Activated T-cell treated with anti-CD3 and anti-CD28 coated beads, Interleukin-2, amount 50 U/mL, for 72 hours (primary cell): ENCODE data around the gene STYXL1. TPM values are rescaled to one million over a fixed set of nuclear protein-coding genes. Genes with fewer than 3 reads are reported as not detected.
"Not testable (repeated sequence)": the region's sequence is repeated elsewhere in the genome, so short reads cannot be mapped to it uniquely, and the experiment has no call there.

Source experiments
- ATAC-seq, 2 donors: fragments of 150-1000 bp; cut with Tn5 transposase; replicated peaks in 1 of 2; 2 replicates each; pipeline ENCODE4 v1.10.0; 2021; ENCODE audit warnings: moderate library complexity in 2 of 2, mild to moderate bottlenecking in 1 of 2
- DNase-seq, 2 donors: peaks; one replicate each; pipeline ENCODE4 v3.0.0; 2021 to 2022; ENCODE audit warnings: mixed read lengths in 1 of 2
- H3K27ac Mint-ChIP-seq: one replicate; pipeline ENCODE4 v1.8.0; 2022; ENCODE audit warnings: mild to moderate bottlenecking, moderate library complexity, mixed read lengths
- H3K27me3 Mint-ChIP-seq: one replicate; pipeline ENCODE4 v1.8.0; 2022; ENCODE audit warnings: low read depth, mixed read lengths
- H3K36me3 Mint-ChIP-seq, 2 donors: one replicate each; pipeline ENCODE4 v1.8.0; 2022; ENCODE audit warnings: mixed read lengths in 2 of 2, mild to moderate bottlenecking in 1 of 2; ENCODE audit not compliant: insufficient read depth in 2 of 2
- H3K4me1 Mint-ChIP-seq: one replicate; pipeline ENCODE4 v1.8.0; 2022; ENCODE audit warnings: low read depth, mixed read lengths
- H3K4me3 Mint-ChIP-seq, 2 donors: one replicate each; pipeline ENCODE4 v1.8.0; 2022; ENCODE audit warnings: mild to moderate bottlenecking in 2 of 2, mixed read lengths in 2 of 2, moderate library complexity in 2 of 2
- H3K9me3 Mint-ChIP-seq, 2 donors: one replicate each; pipeline ENCODE4 v1.8.0; 2022; ENCODE audit warnings: mixed read lengths in 2 of 2
- total RNA-seq, 2 donors: library from RNA; stranded (reverse); gene quantifications; one replicate each; pipeline ENCODE4 v1.2.3, GENCODE V29; 2022

The STYXL1 gene
- total RNA-seq, 2 donors from 2014 or later = 52.0 to 54.6 TPM

DNA sequence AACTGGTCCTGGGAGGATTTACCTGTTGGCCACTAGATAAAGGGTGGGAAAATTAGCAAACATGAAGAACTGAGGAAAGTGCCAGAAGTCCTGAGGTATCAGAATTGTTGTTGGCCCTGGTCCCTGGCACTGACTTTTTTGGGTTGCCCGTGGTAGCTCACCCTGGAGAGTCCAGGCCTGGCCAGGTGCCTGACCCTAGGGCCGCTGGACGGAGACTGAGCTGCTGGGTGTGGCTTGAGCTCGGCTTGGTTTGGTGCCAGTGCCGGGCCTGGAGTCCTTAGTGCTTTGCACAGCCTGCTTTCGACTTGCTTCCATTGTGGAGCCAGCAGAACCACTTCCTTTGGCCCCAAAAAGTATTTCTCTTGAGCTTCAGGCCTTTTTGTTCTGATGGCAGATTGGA lies 13.0 kb upstream of the STYXL1 start:
- Mint-ChIP-seq H3K27ac (no peak overlapping the region), H3K9me3 (no peaks in the 10 kb centered on the region), H3K4me1 (no peaks in the 10 kb centered on the region), H3K27me3 (no peaks in the 10 kb centered on the region), H3K4me3 (no peak overlapping the region), H3K36me3 (peaks cover 3 to 29% of the 10 kb centered on the region in 2 donors)
- ATAC-seq = no peak
- no peak for DNase-seq

DNA sequence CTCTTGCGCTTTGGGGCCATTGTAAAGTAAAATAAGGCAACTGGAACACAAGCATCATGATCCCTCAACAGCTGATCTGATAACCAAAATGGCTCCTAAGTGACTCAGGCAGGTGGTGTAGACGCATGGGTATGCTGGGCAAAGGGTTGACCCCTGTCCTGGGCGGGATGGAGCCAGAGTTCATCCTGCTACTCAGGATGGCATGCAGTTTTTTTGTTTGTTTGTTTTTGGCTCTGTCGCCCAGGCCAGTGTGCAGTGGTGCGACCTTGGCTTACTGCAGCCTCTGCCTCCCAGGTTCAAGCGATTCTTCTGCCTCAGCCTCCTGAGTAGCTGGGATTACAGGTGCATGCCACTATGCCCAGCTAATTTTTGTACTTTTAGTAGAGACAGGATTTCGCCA lies 10.9 kb upstream of the STYXL1 start:
- not testable (repeated sequence) for ATAC-seq, DNase-seq, H3K27me3 Mint-ChIP-seq, H3K27ac Mint-ChIP-seq, H3K4me3 Mint-ChIP-seq, H3K9me3 Mint-ChIP-seq, H3K4me1 Mint-ChIP-seq
- H3K36me3 Mint-ChIP-seq = peaks cover 2 to 20% of the 10 kb centered on the region in 2 donors

DNA sequence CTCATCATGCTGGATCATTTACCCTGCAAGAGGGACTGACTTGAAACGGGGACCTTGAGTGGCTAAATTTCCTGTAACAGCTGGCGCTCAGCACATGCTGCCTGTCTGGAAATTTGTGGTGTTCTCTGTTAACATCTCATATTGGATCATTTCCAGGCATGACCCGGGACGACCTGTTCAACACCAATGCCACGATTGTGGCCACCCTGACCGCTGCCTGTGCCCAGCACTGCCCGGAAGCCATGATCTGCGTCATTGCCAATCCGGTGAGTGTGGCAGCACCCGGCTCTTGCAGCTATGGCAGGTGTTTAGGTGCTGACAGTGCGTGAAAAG lies 10.0 kb upstream of the STYXL1 start:
- H3K9me3 Mint-ChIP-seq = no peaks in the 10 kb centered on the region
- no peak for DNase-seq
- no peak for ATAC-seq
- no peak overlapping the region for H3K4me3 Mint-ChIP-seq
- peaks cover 4% of the 10 kb centered on the region for H3K4me1 Mint-ChIP-seq
- no peaks in the 10 kb centered on the region for H3K27me3 Mint-ChIP-seq
- peak overlapping the region; percentile 1 for H3K27ac Mint-ChIP-seq
- H3K36me3 Mint-ChIP-seq = peaks cover 2 to 20% of the 10 kb centered on the region in 2 donors

DNA sequence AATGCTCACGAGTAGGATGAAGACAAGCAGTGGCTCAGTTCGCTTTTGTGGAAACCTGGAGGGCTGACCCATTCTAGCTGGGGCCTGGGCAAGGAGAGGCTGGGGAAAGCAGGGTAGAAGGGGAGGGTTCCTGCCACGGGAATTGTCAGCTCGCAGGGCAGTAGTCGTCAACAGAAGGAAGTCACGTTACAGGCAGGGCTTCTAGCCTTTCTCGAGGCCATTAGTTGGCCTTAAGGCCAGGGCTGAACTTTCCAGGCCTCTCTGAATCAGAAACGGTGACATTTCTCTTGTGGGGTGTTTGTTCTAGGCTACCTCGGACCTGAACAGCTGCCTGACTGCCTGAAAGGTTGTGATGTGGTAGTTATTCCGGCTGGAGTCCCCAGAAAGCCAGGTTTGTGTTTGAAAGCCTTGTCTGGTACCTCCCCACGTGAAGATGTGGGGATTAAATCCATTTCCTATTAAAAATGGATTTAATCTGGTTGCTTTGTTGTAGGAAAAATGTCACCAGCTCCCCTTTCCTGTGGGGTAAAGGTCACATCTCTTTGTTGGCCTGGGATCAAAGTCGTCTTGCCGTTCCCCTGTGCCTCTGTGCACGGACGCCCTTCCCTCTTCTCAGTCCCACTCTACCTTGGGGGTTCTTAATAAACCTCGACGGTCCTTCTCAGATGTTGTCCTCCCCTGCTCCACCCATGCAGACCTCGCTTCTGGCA lies 9.5 kb upstream of the STYXL1 start:
- H3K4me3 Mint-ChIP-seq = no peak overlapping the region
- peak overlapping the region; percentile 1 for H3K27ac Mint-ChIP-seq
- H3K36me3 Mint-ChIP-seq = peaks cover 2 to 16% of the 10 kb centered on the region in 2 donors
- no peaks in the 10 kb centered on the region for H3K27me3 Mint-ChIP-seq
- H3K9me3 Mint-ChIP-seq = no peaks in the 10 kb centered on the region
- peaks cover 6% of the 10 kb centered on the region for H3K4me1 Mint-ChIP-seq
- ATAC-seq (no peak), DNase-seq (no peak)

DNA sequence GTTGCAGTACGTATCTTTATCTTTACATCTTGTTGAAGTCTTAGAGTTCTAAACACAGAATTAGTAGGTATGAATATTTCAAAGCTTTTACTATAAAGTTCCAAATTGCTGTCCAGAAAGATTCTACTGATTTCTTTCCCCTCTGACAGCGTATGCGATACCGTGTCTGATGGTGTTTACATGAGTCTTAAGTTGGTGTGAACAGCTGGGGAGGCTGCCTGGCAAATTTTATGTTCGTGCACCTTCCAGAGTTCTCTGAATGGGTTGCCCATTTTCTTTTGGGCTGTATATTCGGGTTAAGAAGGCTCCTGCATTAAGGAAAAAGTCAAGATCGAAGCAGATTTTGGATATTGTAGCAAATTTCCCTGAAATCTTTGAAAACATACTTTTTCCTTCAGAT lies 8.4 kb upstream of the STYXL1 start:
- peaks cover 15% of the 10 kb centered on the region for H3K4me1 Mint-ChIP-seq
- H3K36me3 Mint-ChIP-seq = peaks cover 2 to 12% of the 10 kb centered on the region in 2 donors
- H3K27ac Mint-ChIP-seq = no peak overlapping the region
- ATAC-seq (no peak), DNase-seq (no peak)
- no peaks in the 10 kb centered on the region for H3K9me3 Mint-ChIP-seq
- H3K4me3 Mint-ChIP-seq = no peak overlapping the region
- no peaks in the 10 kb centered on the region for H3K27me3 Mint-ChIP-seq

DNA sequence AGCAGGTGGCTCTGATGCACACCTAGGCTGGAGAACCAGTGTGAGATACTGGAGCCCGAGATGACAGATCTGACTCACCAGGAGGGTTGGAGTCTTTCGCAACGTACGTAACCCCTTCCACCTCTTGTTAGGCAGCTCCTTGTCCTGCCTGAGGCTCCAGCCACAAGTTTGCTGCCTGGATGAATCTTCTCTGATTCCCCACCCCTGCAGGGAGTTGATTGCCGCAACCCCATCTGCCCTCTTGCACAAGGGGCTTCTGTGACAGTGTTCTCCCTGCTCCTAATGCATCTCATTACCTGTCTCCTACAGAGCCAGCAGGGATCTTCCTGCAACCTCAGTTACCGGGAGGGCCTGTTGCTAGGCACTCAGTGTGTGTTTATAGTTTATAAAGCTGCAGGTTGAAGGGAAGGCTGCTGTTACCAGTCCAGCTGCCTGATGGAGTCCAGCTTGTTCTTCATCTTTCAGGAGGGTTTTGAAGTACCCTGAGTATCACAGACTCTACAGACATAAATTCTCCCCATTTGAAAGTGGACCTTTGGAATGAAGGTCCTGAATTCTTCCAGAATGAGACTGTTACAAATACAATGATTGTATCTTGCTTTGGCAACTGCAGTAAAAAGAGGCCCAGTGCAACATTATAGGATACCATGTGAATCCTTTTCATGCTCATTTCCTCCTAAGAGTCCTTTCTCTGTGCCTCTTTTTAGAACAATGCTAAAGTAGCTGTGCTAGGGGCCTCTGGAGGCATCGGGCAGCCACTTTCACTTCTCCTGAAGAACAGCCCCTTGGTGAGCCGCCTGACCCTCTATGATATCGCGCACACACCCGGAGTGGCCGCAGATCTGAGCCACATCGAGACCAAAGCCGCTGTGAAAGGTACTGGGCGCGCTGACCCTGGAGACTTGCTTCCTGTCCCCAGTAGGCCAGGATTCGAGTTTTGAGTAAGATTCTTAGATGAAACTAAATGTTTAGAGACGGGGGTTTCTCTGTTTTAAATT lies 6.6 kb upstream of the STYXL1 start:
- H3K9me3 Mint-ChIP-seq = no peaks in the 10 kb centered on the region
- no peak overlapping the region for H3K4me3 Mint-ChIP-seq
- H3K27ac Mint-ChIP-seq = no peak overlapping the region
- DNase-seq = no peak
- peaks cover 29% of the 10 kb centered on the region for H3K4me1 Mint-ChIP-seq
- ATAC-seq = peak in 1 of 2 donors; percentile 31
- no peaks in the 10 kb centered on the region for H3K27me3 Mint-ChIP-seq
- H3K36me3 Mint-ChIP-seq = peaks cover 6 to 10% of the 10 kb centered on the region in 2 donors

DNA sequence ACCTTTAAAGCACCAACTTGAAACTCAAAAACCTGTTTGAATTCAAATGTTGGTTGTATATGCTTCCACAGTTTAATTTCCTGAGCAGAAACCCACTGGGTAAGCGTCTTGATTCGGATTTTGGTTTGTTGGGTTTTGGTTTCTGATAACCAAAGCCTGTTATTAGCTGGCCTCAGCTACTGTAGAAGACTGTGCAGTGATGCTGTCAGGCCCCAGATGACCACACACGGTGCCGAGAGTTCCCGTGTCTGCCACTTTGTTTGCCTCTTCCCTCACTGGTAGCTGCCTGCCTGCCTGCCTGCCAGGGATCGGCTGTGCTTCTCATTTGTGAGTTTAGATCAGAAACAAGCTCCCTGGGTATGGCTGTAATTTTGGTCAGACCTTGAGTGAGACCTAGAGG lies 5.7 kb upstream of the STYXL1 start:
- no peak overlapping the region for H3K4me3 Mint-ChIP-seq
- H3K9me3 Mint-ChIP-seq = peaks cover 0 to 2% of the 10 kb centered on the region in 2 donors
- peaks cover 37% of the 10 kb centered on the region for H3K4me1 Mint-ChIP-seq
- ATAC-seq = no peak
- DNase-seq = no peak
- H3K27me3 Mint-ChIP-seq = no peaks in the 10 kb centered on the region
- peak overlapping the region; percentile 15 for H3K27ac Mint-ChIP-seq
- H3K36me3 Mint-ChIP-seq = peaks cover 12 to 13% of the 10 kb centered on the region in 2 donors

DNA sequence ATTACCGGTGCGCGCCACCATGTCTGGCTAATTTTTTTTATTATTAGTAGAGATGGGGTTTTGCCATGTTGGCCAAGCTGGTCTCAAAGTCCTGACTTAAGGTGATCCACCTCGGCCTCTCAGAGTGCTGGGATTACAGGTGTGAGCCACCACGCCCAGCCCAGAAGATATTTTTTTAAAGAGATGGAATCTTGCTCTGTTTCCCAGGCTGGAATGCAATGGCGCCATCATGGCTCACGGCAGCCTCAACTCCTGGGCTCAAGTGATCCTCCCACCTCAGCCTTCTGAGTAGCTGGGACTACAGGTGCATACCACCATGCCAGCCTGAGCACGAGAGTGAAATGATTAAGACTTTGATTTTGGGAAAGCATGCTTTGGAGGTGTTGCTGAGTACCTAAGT lies 4.9 kb upstream of the STYXL1 start:
- not testable (repeated sequence) for ATAC-seq, H3K9me3 Mint-ChIP-seq, DNase-seq, H3K27me3 Mint-ChIP-seq, H3K4me3 Mint-ChIP-seq
- Mint-ChIP-seq H3K36me3 (peaks cover 12 to 13% of the 10 kb centered on the region in 2 donors), H3K4me1 (peaks cover 37% of the 10 kb centered on the region), H3K27ac (peak overlapping the region; percentile 34)

DNA sequence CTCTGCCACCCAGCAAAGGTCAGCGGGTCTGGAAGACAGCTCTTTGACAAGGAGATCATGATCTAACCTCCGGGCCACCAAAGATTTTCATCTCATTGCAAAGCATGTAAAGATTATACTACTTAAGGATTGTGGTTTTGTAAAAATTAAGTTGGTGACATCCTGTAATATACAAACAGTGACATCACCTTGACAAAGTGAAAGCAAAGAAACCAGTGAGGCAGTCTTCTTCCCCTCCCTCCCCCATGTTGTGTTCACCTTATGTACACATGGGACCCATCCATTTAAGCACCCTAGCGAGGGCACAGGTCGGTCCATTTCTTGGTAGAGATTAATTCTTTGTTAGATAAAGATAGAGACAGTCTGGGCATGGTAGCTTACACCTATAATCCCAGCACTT lies 4.0 kb upstream of the STYXL1 start:
- peaks cover 10 to 11% of the 10 kb centered on the region in 2 donors for H3K36me3 Mint-ChIP-seq
- H3K27ac Mint-ChIP-seq = peak overlapping the region; percentile 89
- peaks cover 0 to 2% of the 10 kb centered on the region in 2 donors for H3K9me3 Mint-ChIP-seq
- ATAC-seq (no peak), DNase-seq (no peak)
- H3K4me3 Mint-ChIP-seq = peak overlapping the region in 1 of 2 donors; percentile 27
- peaks cover 37% of the 10 kb centered on the region for H3K4me1 Mint-ChIP-seq
- H3K27me3 Mint-ChIP-seq = no peaks in the 10 kb centered on the region

DNA sequence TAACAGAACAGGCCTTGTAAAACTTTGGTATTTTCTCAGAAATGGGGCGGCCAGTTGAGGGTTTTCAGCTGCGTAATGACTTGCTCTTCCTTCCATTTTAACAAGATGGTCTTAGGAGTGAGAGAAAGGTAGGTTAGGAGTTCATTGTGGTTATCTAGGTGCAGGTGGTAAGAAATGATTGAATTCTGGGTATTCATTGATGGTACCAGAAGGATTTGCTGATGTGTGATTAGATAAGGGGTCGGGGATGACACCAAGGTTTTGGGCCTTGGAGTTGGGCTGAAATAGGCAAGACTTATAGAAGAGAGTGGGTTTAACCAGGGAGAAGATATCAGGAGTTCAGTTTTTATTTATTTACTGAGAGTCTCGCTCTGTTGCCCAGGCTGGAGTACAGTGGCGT lies 2.7 kb upstream of the STYXL1 start:
- Mint-ChIP-seq H3K4me1 (peaks cover 40% of the 10 kb centered on the region), H3K36me3 (peaks cover 10 to 11% of the 10 kb centered on the region in 2 donors), H3K27ac (peak overlapping the region; percentile 66), H3K4me3 (peak overlapping the region; percentile 26 to 31), H3K27me3 (no peaks in the 10 kb centered on the region), H3K9me3 (peaks cover 0 to 2% of the 10 kb centered on the region in 2 donors)
- DNase-seq = no peak
- ATAC-seq = no peak

DNA sequence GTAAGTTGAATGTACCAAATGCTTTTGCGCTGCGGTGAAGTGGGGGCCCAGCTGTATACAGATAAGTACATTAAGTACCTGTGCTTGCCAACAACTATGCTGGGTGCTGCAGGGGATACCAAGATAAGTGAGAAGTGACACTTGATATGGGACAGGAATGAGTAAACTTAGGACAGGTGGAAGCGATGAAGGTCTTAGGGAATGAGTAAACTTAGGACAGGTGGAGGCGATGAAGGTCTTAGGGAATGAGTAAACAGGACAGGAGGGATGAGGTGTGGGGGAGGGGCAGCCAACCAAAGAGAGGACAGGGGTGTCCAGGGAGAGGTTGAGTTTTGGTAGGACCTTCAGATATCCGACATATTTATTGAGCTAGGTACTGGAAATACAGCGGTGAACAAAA lies 1.5 kb upstream of the STYXL1 start:
- H3K4me1 Mint-ChIP-seq = peaks cover 51% of the 10 kb centered on the region
- peaks cover 0 to 2% of the 10 kb centered on the region in 2 donors for H3K9me3 Mint-ChIP-seq
- H3K36me3 Mint-ChIP-seq = peaks cover 11 to 14% of the 10 kb centered on the region in 2 donors
- ATAC-seq (no peak), DNase-seq (no peak)
- H3K27me3 Mint-ChIP-seq = no peaks in the 10 kb centered on the region
- H3K27ac Mint-ChIP-seq = peak overlapping the region; percentile 47
- peak overlapping the region; percentile 96 to 98 for H3K4me3 Mint-ChIP-seq

DNA sequence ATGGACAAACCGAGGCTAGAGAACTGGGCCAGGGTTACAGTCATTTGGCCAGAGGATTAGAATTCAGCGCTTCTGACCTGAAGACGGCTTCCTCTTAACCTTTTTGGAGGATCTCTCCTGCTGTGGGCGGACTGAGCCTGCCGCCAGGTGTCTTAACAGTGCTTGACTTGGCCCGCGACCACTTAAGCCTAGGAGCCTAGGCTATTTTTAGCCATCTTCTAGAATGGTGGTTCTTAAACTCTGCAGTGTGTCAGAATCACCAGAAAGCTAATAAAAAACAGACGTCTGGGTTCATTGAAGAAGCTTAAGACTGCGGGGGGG lies 828 bp upstream of the STYXL1 start:
- ATAC-seq = no peak
- Mint-ChIP-seq H3K27ac (peak overlapping the region; percentile 47), H3K36me3 (peaks cover 11 to 14% of the 10 kb centered on the region in 2 donors), H3K4me3 (peak overlapping the region; percentile 96 to 98), H3K9me3 (peaks cover 0 to 2% of the 10 kb centered on the region in 2 donors), H3K27me3 (no peaks in the 10 kb centered on the region), H3K4me1 (peaks cover 51% of the 10 kb centered on the region)
- DNase-seq = peak; percentile 20 to 21

DNA sequence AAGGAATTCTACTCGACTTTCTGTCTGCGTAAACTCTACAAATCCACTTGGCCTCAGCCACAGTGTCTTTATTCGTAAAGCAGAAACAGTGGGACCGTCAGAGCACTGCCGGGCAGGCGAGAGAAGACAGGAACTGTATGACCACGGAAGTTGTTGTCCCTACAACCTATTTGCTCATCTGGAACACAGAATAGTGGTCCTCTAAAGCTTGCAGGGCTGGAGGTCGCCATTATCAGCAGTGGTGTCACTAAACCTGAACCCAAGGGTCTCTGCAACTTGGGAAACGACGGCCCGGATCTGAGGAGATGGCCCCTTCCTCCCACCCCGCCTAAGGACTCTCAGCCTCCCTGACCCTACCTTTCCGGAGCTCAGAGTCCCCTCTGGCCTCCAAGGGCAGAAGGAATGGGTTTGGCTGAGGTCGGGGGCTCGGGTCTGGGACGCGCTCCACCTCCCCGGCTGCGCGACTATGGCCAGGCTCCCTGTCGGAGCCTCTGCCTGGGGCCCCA lies 442 bp downstream of the STYXL1 start:
- peaks cover 11 to 12% of the 10 kb centered on the region in 2 donors for H3K36me3 Mint-ChIP-seq
- H3K9me3 Mint-ChIP-seq = peaks cover 0 to 2% of the 10 kb centered on the region in 2 donors
- H3K4me1 Mint-ChIP-seq = peaks cover 44% of the 10 kb centered on the region
- peak overlapping the region; percentile 94 for H3K27ac Mint-ChIP-seq
- DNase-seq (no peak), ATAC-seq (no peak)
- H3K4me3 Mint-ChIP-seq = peak overlapping the region; percentile 96 to 98
- H3K27me3 Mint-ChIP-seq = no peaks in the 10 kb centered on the region
